Loucy (cell line): ENCODE data around the gene TRAPPC6A.

ENCODE experiments used
- H2AFZ ChIP-seq: fragments of 200-600 bp; sonication (generic); 2 replicates; pipeline ENCODE4 v1.6.0; 2016; ENCODE audit warnings: antibody characterized with exemption, mild to moderate bottlenecking, low read length, moderate library complexity
- H3F3A ChIP-seq: fragments of 200-600 bp; 2 replicates; pipeline ENCODE4 v1.6.0; 2016; ENCODE audit warnings: antibody characterized with exemption, low read depth, mild to moderate bottlenecking
- H3K27me3 ChIP-seq: fragments of 200-600 bp; sonication (generic); 2 replicates; pipeline ENCODE4 v1.6.1; 2014; ENCODE audit warnings: low read length, mild to moderate bottlenecking; ENCODE audit not compliant: insufficient read depth, poor library complexity, severe bottlenecking
- H3K36me3 ChIP-seq: fragments of 200-600 bp; sonication (generic); 2 replicates; pipeline ENCODE4 v1.6.1; 2016; ENCODE audit warnings: low read length; ENCODE audit not compliant: insufficient read depth
- H3K4me1 ChIP-seq: fragments of 200-600 bp; sonication (generic); 2 replicates; pipeline ENCODE4 v1.5.1; 2014; ENCODE audit warnings: low read length, mild to moderate bottlenecking; ENCODE audit not compliant: insufficient read depth, poor library complexity, severe bottlenecking
- H3K4me2 ChIP-seq: fragments of 200-600 bp; sonication (generic); 2 replicates; pipeline ENCODE4 v1.6.0; 2014; ENCODE audit warnings: antibody characterized with exemption, low read length, low read depth, mild to moderate bottlenecking; ENCODE audit not compliant: poor library complexity, severe bottlenecking
- H3K4me3 ChIP-seq: fragments of 200-600 bp; sonication (generic); 2 replicates; pipeline ENCODE4 v1.5.1; 2014; ENCODE audit warnings: low read length, mild to moderate bottlenecking, mixed read lengths; ENCODE audit not compliant: poor library complexity, severe bottlenecking
- H3K79me2 ChIP-seq: fragments of 200-600 bp; sonication (generic); 2 replicates; pipeline ENCODE4 v1.6.1; 2014; ENCODE audit warnings: low read length; ENCODE audit not compliant: insufficient read depth
- H3K9ac ChIP-seq: fragments of 200-600 bp; sonication (generic); 2 replicates; pipeline ENCODE4 v1.6.0; 2014; ENCODE audit warnings: mild to moderate bottlenecking, low read depth, low read length, moderate library complexity; ENCODE audit not compliant: poor library complexity, severe bottlenecking
- H3K9me2 ChIP-seq: fragments of 200-600 bp; sonication (generic); replicated peaks from 2 replicates; pipeline ENCODE4 v1.6.1; 2016; ENCODE audit warnings: low read depth, low read length, mixed read lengths
- H3K9me3 ChIP-seq: fragments of 200-600 bp; sonication (generic); 2 replicates; pipeline ENCODE4 v1.6.1; 2014; ENCODE audit warnings: mild to moderate bottlenecking, antibody characterized with exemption, low read length, low read depth; ENCODE audit not compliant: insufficient read depth
- H4K20me1 ChIP-seq: fragments of 200-600 bp; sonication (generic); 2 replicates; pipeline ENCODE4 v1.6.0; 2014; ENCODE audit warnings: antibody characterized with exemption, low read length, mild to moderate bottlenecking; ENCODE audit not compliant: insufficient read depth, poor library complexity, severe bottlenecking
- CTCF ChIP-seq: fragments of 200-600 bp; sonication (generic); conservative IDR thresholded peaks from 2 replicates; pipeline ENCODE4 v1.5.1; 2014; ENCODE audit warnings: mild to moderate bottlenecking, antibody characterized with exemption, low read length
- EZH2phosphoT487 ChIP-seq: fragments of 200-600 bp; IDR thresholded peaks from 2 replicates; pipeline ENCODE4 v1.6.1; 2018; ENCODE audit warnings: antibody characterized with exemption, mild to moderate bottlenecking, moderate library complexity, borderline replicate concordance

TRAPPC6A gene

GRCh38 chr19:45184115-45184514 lies 6.1 kb upstream of the TRAPPC6A start:
- Histone ChIP-seq H3K27me3 (no peaks in the 10 kb centered on the region), H3K9me3 (no peaks in the 10 kb centered on the region), H2AFZ (no peak overlapping the region), H3K4me3 (no peak overlapping the region), H3K79me2 (peaks cover 15% of the 10 kb centered on the region; the same call in 1 of the 2 replicates), H3K9me2 (no peaks in the 10 kb centered on the region), H3K4me2 (no peak overlapping the region), H3K36me3 (no peaks in the 10 kb centered on the region), H3K4me1 (peaks cover 5% of the 10 kb centered on the region), H3F3A (no peaks in the 10 kb centered on the region), H4K20me1 (peaks cover 4% of the 10 kb centered on the region), H3K9ac (no peak overlapping the region)
- TF ChIP-seq CTCF, result no peak
- no peak for TF ChIP-seq EZH2phosphoT487

- H3K9me3 ChIP-seq, result no peaks in the 10 kb centered on the region
- peaks cover 5% of the 10 kb centered on the region for H3K4me1 ChIP-seq
- H3K4me3 ChIP-seq, result no peak overlapping the region
- no peak overlapping the region for H3K9ac ChIP-seq
- H2AFZ ChIP-seq, result no peak overlapping the region
- no peaks in the 10 kb centered on the region for H3K36me3 ChIP-seq
- no peak for TF ChIP-seq CTCF
- no peak for TF ChIP-seq EZH2phosphoT487
- H4K20me1 ChIP-seq, result peaks cover 4% of the 10 kb centered on the region
- no peaks in the 10 kb centered on the region for H3K27me3 ChIP-seq
- H3F3A ChIP-seq, result no peaks in the 10 kb centered on the region
- H3K79me2 ChIP-seq, result peaks cover 21% of the 10 kb centered on the region; the same call in 1 of the 2 replicates
- no peaks in the 10 kb centered on the region for H3K9me2 ChIP-seq
- no peak overlapping the region for H3K4me2 ChIP-seq
Measured at GRCh38 chr19:45182758-45183157, 4.7 kb upstream of the TRAPPC6A start.

GRCh38 chr19:45180936-45181335 lies 2.9 kb upstream of the TRAPPC6A start:
- Histone ChIP-seq H3K9me3 (no peaks in the 10 kb centered on the region), H3K9ac (peak overlapping the region; percentile 21), H3K36me3 (no peaks in the 10 kb centered on the region), H3K9me2 (no peaks in the 10 kb centered on the region), H3K4me2 (peak overlapping the region; percentile 48), H3K79me2 (peaks cover 33% of the 10 kb centered on the region; the same call in 1 of the 2 replicates), H2AFZ (no peak overlapping the region), H3F3A (no peaks in the 10 kb centered on the region), H3K4me1 (peaks cover 5% of the 10 kb centered on the region), H4K20me1 (peaks cover 4% of the 10 kb centered on the region), H3K27me3 (no peaks in the 10 kb centered on the region), H3K4me3 (no peak overlapping the region)
- TF ChIP-seq EZH2phosphoT487 (no peak), CTCF (no peak)
